Hematopoietic multipotent progenitor cell treated with erythropoietin and hydrocortisone succinate and interleukin-3 and kit ligand, for 8 days (in vitro differentiated cells): ENCODE measurements around the gene ATP10A.

Source experiments
- DNase-seq: peaks from one replicate; pipeline ENCODE4 v3.0.0-alpha.2; 2015

Gene ATP10A

GRCh38 chr15:25693321-25694238 is 169.5 kb downstream of the ATP10A start:
- DNase-seq = peak; percentile 17

GRCh38 chr15:25691544-25692430 is 171.3 kb downstream of the ATP10A start:
- peak; percentile 6 for DNase-seq

GRCh38 chr15:25690673-25691543 is 172.2 kb downstream of the ATP10A start:
- DNase-seq = no peak

DNA sequence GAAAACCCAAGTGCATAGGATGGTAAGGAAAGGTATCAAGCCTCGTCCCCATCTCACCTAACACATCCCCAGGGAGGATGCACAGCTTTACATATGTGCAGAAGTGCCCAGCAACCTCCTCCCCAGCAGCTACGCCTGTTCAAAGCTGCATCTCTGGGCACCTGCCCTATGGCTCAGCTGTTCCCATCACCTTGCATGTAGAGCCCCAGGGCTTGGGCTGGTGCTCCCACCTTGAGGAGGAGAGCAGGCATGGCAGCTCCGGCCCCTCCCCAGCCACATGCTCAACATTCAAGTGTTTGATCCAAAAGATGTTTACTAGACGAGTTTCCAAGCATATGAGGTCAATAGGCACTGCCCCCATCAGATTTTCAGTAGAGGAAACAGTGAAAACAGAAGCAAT is 173.5 kb downstream of the ATP10A start:
- no peak for DNase-seq

GRCh38 chr15:25688166-25688565 is 175.0 kb downstream of the ATP10A start:
- DNase-seq = no peak

DNA sequence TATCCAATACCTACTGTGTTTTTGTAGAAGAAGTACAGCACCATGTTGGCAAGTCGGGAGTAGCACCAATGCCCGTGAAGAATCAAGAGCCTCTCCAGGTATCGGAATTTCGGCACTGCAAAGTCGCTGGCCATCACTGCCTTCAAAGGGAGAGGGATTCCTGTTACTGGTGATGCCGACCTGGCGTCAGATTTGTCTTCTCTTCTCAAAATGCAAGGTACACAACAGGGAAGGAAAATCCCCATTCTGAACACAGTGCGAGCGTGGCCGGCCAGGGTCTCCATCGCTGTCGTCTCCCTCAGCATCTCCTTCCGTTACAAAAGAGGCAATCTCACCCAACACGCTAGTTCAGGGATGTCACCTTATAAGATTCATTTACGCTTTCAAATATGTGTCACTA is 175.4 kb downstream of the ATP10A start:
- no peak for DNase-seq

DNA sequence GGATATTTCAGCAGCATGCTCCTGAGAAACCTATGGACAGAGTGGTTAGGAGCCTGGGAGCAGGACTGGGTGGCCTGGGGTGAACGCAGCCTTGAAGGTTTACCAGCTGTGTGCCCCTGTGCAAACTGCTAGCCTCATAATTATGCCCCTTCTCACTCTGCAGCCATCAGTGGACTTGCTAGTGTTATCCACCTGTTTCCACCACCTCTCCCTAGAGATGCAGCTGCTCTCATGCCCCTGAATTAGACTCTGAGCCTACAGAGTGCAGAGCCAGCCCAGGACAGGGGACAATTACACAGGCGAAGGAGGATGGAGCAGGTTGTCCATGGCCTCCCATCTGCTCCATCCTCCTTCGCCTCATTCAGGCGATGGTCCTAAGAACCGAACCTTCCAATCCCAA is 175.9 kb downstream of the ATP10A start:
- DNase-seq = no peak

DNA sequence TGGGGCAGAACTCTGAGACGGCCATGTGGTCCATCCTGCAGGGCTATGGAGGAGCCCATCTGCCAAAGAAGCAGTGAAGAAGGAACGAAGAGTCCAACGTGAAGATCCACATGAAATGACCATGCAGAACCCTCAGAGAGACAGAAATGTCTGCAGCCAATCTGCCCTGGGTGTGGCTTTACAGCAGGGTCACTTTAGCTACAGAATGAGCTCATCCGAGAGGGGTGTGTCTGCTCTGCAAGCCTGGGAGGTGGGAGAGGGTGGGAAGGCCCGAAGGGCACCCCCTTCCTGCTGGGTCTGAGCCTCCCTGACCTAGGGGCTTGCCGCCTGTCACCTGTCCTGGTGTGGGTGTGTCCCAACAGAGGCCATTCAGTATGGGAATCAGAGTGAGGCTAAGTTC is 176.3 kb downstream of the ATP10A start:
- no peak for DNase-seq

DNA sequence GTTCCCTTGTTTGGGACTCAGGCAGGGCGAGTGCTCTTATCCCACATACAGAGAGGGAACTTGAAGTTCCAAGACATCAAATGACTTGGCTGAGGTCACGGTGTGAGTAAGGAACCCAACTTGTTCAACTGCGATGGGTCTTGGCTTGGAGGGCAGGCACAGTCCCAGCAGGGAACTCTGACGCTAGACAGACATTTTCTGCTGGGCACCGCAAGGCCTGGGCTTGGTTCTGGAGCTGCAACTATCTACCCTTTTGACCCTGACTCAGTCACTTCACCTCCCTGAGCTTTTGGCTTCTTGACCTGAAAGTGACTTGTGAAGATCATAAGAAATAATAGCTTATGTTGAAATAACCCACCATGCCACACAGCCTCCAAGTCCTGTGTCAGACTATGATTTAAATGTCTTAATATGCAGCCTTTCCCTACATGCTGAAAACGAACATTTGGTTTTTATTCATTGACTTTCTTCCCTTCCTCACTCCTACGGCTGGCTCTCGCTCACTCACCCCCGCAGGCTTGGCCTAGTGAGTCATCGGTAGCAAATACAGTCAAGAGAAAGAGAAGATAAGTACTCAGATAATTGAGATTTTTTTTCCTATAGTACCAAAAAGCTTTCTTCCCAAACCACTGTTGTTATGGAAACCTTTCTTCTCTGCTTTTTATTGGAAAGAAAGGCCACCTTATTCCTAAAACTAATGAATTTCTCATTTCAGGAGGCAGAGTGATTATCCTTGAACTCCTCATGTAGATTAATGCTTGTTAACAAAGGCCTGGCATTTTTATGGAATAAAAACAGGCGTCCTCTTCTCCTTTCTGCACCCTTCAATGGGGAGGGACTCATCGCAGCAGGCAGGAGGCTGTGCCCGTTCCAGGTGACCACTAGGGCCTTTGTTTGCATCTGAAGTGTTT is 178.4 kb downstream of the ATP10A start:
- DNase-seq = no peak

GRCh38 chr15:25683911-25684310 is 179.2 kb downstream of the ATP10A start:
- DNase-seq = no peak

DNA sequence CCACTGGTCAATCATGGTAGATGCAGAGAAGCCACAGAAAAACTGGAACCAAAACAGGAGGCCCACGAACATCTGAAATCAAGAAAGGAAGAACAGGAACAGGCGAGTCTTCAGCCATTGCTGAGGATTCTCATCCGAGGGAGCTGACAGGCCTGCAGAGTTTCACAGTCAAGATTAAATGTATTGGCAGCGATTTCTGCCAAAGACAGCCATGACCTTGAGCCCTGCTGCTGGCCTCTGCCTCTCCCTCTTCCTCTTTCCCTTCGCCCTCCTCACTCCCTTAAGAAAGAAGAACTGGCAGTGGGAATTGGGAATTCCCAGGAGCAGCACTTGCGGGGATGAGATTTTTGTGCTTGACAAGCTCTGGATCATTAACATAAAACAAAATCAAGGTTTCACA is 179.7 kb downstream of the ATP10A start:
- DNase-seq = no peak

- DNase-seq = no peak
These were observed 180.8 kb downstream of the ATP10A start for GRCh38 chr15:25682340-25682739.

DNA sequence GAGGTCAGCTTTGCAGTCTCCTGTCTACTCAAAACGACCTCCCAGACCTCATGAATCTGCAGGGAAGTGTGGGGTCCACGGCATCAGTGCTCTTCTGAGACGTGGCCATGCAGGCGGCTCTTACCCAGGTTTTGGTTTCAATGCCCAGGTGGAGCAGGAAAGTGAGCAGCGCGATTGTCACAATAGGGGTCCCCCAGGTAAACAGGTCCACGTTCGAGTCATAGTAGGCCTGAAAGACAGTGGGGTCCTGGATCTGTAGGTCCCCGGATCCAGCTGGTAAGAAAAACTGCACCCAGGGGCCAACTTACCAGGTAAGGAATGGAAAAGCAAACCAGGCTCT is 182.5 kb downstream of the ATP10A start:
- DNase-seq = no peak

GRCh38 chr15:25679964-25680685 is 183.0 kb downstream of the ATP10A start:
- no peak for DNase-seq

GRCh38 chr15:25679492-25679891 is 183.6 kb downstream of the ATP10A start:
- DNase-seq = no peak

DNA sequence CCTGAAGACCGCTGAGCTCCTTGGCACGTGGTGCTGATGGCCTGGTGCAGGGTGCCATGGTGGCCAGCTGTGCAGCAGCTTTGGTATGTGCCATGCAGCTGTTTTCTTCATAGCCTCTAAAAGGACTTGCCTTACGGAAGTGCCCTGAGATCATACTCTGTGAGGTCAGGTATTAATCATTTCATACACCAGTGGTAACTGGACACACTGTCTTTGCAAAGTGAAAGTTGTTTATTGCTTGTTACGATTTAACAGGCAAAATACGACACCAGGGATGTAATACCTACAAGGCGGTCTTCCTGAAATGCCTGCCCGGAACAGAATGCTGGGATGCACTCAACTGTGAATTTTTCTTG is 184.6 kb downstream of the ATP10A start:
- DNase-seq = no peak

- no peak for DNase-seq
These were observed 185.2 kb downstream of the ATP10A start for GRCh38 chr15:25677719-25678499.

DNA sequence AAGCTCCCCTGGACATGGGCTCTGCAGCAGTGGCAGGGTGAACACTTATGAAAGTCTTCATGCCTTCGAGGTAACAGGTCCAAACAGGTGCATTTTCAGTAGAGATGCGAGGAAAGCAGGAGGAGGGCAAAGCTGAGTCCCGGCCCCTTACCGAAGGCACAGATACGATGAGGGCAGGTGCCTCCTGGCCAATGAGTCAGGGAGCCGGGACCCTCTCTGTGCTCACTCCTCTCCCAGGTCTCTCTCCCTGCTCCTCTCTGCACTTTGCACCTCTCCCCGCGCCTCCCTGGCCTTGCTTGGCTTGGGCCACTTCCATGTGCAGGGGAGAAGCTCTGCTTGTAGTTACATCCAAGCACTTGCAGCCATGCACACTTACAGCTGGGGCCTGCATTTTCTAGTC is 187.1 kb downstream of the ATP10A start:
- DNase-seq = no peak

- no peak for DNase-seq
These were observed 187.7 kb downstream of the ATP10A start for GRCh38 chr15:25675396-25675795.

DNA sequence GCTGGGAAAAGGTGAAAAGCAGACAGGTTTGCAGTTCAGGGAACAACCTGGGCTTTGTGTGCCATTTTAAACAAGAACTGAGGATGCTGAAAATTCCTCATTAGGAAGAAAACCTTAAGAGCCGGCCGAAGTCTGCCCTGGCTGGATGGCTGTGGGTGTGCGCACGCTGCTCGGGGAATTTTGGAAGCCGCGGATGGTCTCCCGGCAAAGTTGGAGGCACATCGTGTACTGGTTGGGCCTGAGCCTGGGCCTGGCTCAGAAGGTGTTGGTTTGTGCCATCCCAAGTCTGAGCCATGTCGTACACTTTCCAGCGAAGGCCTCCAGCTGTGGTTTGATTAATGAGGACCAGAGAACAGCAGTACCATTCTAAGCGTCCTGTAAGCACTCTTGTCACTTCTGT is 188.2 kb downstream of the ATP10A start:
- no peak for DNase-seq
